ENCODE results near the gene GNPAT.

GNPAT gene

GRCh38 chr1:231233735-231234417 lies 7.1 kb upstream of the GNPAT start:
- POLR2A ChIA-PET: no interaction called here
- TF ChIP-seq FOXA1 (IDR thresholded peaks at IDR 0.05) (no peak), ARNT (IDR thresholded peaks at IDR 0.05) (no peak), PKNOX1 (IDR thresholded peaks at IDR 0.05) (no peak), HDGF (IDR thresholded peaks at IDR 0.05; ENCODE audit: borderline replicate concordance) (no peak), L3MBTL2 (conservative IDR thresholded peaks at IDR 0.05) (no peak)
- DNase-seq (ENCODE audit: extremely low spot score): no peak
- CTCF ChIA-PET: interaction anchor here (0.5 kb wide), 1 partner anchor 542 kb away, joined by 5 read pairs; no protein-coding TSS in a partner anchor

- no peak for DNase-seq (ENCODE audit: extremely low spot score)
- no peak for TF ChIP-seq ARNT (IDR thresholded peaks at IDR 0.05)
- ChIA-PET CTCF (no interaction called here), POLR2A (no interaction called here)
Observed at GRCh38 chr1:231234506-231234905, 6.5 kb upstream of the GNPAT start.

- TF ChIP-seq PKNOX1 (IDR thresholded peaks at IDR 0.05) (no peak), ZNF384 (IDR thresholded peaks at IDR 0.05) (no peak), FOXM1 (IDR thresholded peaks at IDR 0.05; ENCODE audit: borderline replicate concordance) (no peak), ARNT (IDR thresholded peaks at IDR 0.05) (no peak)
- ChIA-PET POLR2A (interaction anchor here (1.1 kb wide), 1 partner anchor 13 kb away, joined by 3 read pairs; no protein-coding TSS in a partner anchor), CTCF (interaction anchor here (0.6 kb wide), 1 partner anchor 198 kb away, joined by 4 read pairs; no protein-coding TSS in a partner anchor)
Observed at GRCh38 chr1:231235526-231236207, 5.3 kb upstream of the GNPAT start.

GRCh38 chr1:231236208-231236591 lies 4.8 kb upstream of the GNPAT start:
- POLR2A ChIA-PET: interaction anchor here (1.1 kb wide), 1 partner anchor 14 kb away, joined by 3 read pairs; no protein-coding TSS in a partner anchor
- CTCF ChIA-PET: no interaction called here
- TF ChIP-seq BHLHE40 (IDR thresholded peaks at IDR 0.05; ENCODE audit: borderline replicate concordance): no peak
- TF ChIP-seq ELF4 (IDR thresholded peaks at IDR 0.05): no peak
- no peak for DNase-seq (ENCODE audit: extremely low spot score)

More at GRCh38 chr1:231235526-231236207, 5.3 kb upstream of the GNPAT start:
- DNase-seq (ENCODE audit: extremely low spot score): no peak

- no peak for TF ChIP-seq ARNT (IDR thresholded peaks at IDR 0.05)
- no peak for TF ChIP-seq ZNF384 (IDR thresholded peaks at IDR 0.05)
- TF ChIP-seq PKNOX1 (IDR thresholded peaks at IDR 0.05): no peak
- no peak for TF ChIP-seq SP1 (IDR thresholded peaks at IDR 0.05)
- no peak for TF ChIP-seq HDGF (IDR thresholded peaks at IDR 0.05; ENCODE audit: borderline replicate concordance)
- no peak for TF ChIP-seq CTBP1 (IDR thresholded peaks at IDR 0.05; ENCODE audit: borderline replicate concordance)
- no peak for TF ChIP-seq BHLHE40 (IDR thresholded peaks at IDR 0.05; ENCODE audit: borderline replicate concordance)
- no peak for TF ChIP-seq FOXA1 (IDR thresholded peaks at IDR 0.05)
- no peak for TF ChIP-seq ELF4 (IDR thresholded peaks at IDR 0.05)
- TF ChIP-seq SUZ12 (IDR thresholded peaks at IDR 0.05): no peak
- TF ChIP-seq L3MBTL2 (conservative IDR thresholded peaks at IDR 0.05): no peak
- DNase-seq (ENCODE audit: extremely low spot score): no peak
- POLR2A ChIA-PET: no interaction called here
- CTCF ChIA-PET: no interaction called here
Observed at GRCh38 chr1:231236938-231237337, 4.1 kb upstream of the GNPAT start.

- DNase-seq (ENCODE audit: extremely low spot score): no peak
- CTCF ChIA-PET: interaction anchor here (0.5 to 1.0 kb wide), 2 partner anchors 110 to 1484 kb away, joined by 3 to 6 read pairs; no protein-coding TSS in a partner anchor
- POLR2A ChIA-PET: no interaction called here
- TF ChIP-seq L3MBTL2 (conservative IDR thresholded peaks at IDR 0.05) (no peak), ARNT (IDR thresholded peaks at IDR 0.05) (no peak), PKNOX1 (IDR thresholded peaks at IDR 0.05) (no peak), LEF1 (IDR thresholded peaks at IDR 0.05; ENCODE audit: borderline replicate concordance) (no peak), CTBP1 (IDR thresholded peaks at IDR 0.05; ENCODE audit: borderline replicate concordance) (no peak), TARDBP (IDR thresholded peaks at IDR 0.05) (no peak), SP1 (IDR thresholded peaks at IDR 0.05) (no peak), NFRKB (IDR thresholded peaks at IDR 0.05) (no peak), ZNF384 (IDR thresholded peaks at IDR 0.05) (no peak)
Observed at GRCh38 chr1:231238298-231238697, 2.7 kb upstream of the GNPAT start.

- CTCF ChIA-PET: interaction anchor here (1.0 kb wide), 1 partner anchor 9 kb away, joined by 4 read pairs; no protein-coding TSS in a partner anchor
Observed at GRCh38 chr1:231240531-231240882, 505 bp upstream of the GNPAT start.

More at GRCh38 chr1:231240531-231240882, 505 bp upstream of the GNPAT start:
- POLR2A ChIA-PET: interaction anchor here (0.7 kb wide), 1 partner anchor 301 kb away, joined by 3 read pairs; no protein-coding TSS in a partner anchor
- TF ChIP-seq ELF4 (IDR thresholded peaks at IDR 0.05) (no peak), HDGF (IDR thresholded peaks at IDR 0.05; ENCODE audit: borderline replicate concordance) (no peak), ARNT (IDR thresholded peaks at IDR 0.05) (no peak), SUZ12 (IDR thresholded peaks at IDR 0.05) (no peak), FOXM1 (IDR thresholded peaks at IDR 0.05; ENCODE audit: borderline replicate concordance) (no peak), SP1 (IDR thresholded peaks at IDR 0.05) (no peak), L3MBTL2 (conservative IDR thresholded peaks at IDR 0.05) (no peak), ZNF384 (IDR thresholded peaks at IDR 0.05) (no peak), PKNOX1 (IDR thresholded peaks at IDR 0.05) (no peak), BHLHE40 (IDR thresholded peaks at IDR 0.05; ENCODE audit: borderline replicate concordance) (no peak), TARDBP (IDR thresholded peaks at IDR 0.05) (no peak), FOXK2 (IDR thresholded peaks at IDR 0.05) (no peak)
- DNase-seq (ENCODE audit: extremely low spot score): peak; percentile 34

Measured in HEK293T (cell line).